Measurements from ENCODE around the gene ASB16. TPM values are rescaled to one million over a fixed set of nuclear protein-coding genes. Genes with fewer than 3 reads are reported as not detected.

Gene ASB16
- total and polyA plus RNA-seq, 9 of the 15 experiments (the other 6 are each of a cell fraction or from before 2014, with no cell fraction given): 0.03 to 0.07 TPM; not detected in 7

DNA sequence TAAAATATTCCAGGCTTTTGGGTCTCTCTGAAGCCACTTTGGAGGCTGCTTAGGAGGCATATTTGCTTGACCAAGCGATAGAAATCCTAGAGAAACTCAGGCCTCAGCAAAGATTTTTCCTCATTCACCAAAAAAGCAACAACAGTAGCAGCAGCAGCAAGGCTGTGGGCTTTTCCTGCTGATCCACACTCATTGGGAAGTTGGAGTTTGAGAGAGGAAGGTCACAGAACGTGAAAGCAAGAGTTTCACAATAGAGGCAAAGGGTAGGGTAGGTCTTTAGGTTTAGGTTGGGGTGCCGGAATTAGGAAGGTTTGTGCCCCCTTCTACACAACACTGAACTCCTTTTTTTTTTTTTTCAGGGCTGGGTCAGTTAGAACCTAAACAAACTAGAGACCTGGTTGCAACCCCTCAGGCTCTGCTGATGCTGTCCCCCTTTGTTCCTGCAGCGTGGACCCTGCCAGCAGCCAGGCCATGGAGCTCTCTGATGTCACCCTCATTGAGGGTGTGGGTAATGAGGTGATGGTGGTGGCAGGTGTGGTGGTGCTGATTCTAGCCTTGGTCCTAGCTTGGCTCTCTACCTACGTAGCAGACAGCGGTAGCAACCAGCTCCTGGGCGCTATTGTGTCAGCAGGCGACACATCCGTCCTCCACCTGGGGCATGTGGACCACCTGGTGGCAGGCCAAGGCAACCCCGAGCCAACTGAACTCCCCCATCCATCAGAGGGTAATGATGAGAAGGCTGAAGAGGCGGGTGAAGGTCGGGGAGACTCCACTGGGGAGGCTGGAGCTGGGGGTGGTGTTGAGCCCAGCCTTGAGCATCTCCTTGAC lies 18.3 kb downstream of the ASB16 start:
- POLR2A ChIA-PET: interaction anchor here (2.3 kb wide), 1 partner anchor 9 kb away, joined by 14 read pairs; no protein-coding TSS in a partner anchor
- BruUV-seq (replicated peaks): no TSS peak
- Histone ChIP-seq H3K9me1 (ENCODE audit: control insufficient read depth, insufficient read depth, low read length) (no peaks in the 10 kb centered on the region), H3K79me2 (ENCODE audit: control insufficient read depth, insufficient read depth, low read length) (peaks cover 38% of the 10 kb centered on the region), H2AFZ (ENCODE audit: low read depth, low read length) (no peak overlapping the region), H3K4me3 (no peak overlapping the region), H3K27ac (ENCODE audit: extremely low read depth, low read depth, low read length) (no peak overlapping the region), H4K20me1 (replicated peaks; ENCODE audit: control insufficient read depth, insufficient read depth, low read length) (0 out of 2 replicates have a peak, but pooled peaks cover 5% of the 10 kb centered on the region), H3K4me2 (ENCODE audit: insufficient read depth, low read length) (no peak overlapping the region), H3K4me1 (replicated peaks in 1 of 2; ENCODE audit: control insufficient read depth in 2 of 2, insufficient read depth in 2 of 2, low read length in 2 of 2) (peaks cover 20 to 22% of the 10 kb centered on the region in 2 experiments), H3K36me3 (ENCODE audit: control insufficient read depth, insufficient read depth, low read length) (peaks cover 51% of the 10 kb centered on the region), H3K27me3 (ENCODE audit: control insufficient read depth in 2 of 2, insufficient read depth in 2 of 2, low read length in 2 of 2) (no peaks in the 10 kb centered on the region), H3K9ac (ENCODE audit: insufficient read depth in 1 of 2, low read depth in 2 of 2, low read length in 2 of 2) (peak overlapping the region in 1 of 2 experiments; percentile 60; a peak in 2 of 4 replicates), H3K9me3 (replicated peaks; ENCODE audit: control insufficient read depth, insufficient read depth, low read depth, low read length) (no peaks in the 10 kb centered on the region)
- DNase-seq (ENCODE audit: extremely low read depth in 1 of 4, low spot score in 3 of 4): no peak
- in situ Hi-C loops (cut with MboI) (no loop called here), intact Hi-C loops (cut with micrococcal nuclease) (no loop called here)
- CTCF ChIA-PET (ENCODE audit: low intra/inter-chr PET ratio): no interaction called here
- no peak for FAIRE-seq
- TF ChIP-seq NR4A1 (CRISPR knock-in tag; IDR thresholded peaks at IDR 0.05) (no peak), NR4A1 (tag; IDR thresholded peaks at IDR 0.05) (no peak), RBFOX2 (IDR thresholded peaks at IDR 0.05; ENCODE audit: low read depth, low read length) (0 out of 2 replicates have a peak, but pooled peaks have one; percentile 47)
- TF ChIP-seq, protein P1, sequence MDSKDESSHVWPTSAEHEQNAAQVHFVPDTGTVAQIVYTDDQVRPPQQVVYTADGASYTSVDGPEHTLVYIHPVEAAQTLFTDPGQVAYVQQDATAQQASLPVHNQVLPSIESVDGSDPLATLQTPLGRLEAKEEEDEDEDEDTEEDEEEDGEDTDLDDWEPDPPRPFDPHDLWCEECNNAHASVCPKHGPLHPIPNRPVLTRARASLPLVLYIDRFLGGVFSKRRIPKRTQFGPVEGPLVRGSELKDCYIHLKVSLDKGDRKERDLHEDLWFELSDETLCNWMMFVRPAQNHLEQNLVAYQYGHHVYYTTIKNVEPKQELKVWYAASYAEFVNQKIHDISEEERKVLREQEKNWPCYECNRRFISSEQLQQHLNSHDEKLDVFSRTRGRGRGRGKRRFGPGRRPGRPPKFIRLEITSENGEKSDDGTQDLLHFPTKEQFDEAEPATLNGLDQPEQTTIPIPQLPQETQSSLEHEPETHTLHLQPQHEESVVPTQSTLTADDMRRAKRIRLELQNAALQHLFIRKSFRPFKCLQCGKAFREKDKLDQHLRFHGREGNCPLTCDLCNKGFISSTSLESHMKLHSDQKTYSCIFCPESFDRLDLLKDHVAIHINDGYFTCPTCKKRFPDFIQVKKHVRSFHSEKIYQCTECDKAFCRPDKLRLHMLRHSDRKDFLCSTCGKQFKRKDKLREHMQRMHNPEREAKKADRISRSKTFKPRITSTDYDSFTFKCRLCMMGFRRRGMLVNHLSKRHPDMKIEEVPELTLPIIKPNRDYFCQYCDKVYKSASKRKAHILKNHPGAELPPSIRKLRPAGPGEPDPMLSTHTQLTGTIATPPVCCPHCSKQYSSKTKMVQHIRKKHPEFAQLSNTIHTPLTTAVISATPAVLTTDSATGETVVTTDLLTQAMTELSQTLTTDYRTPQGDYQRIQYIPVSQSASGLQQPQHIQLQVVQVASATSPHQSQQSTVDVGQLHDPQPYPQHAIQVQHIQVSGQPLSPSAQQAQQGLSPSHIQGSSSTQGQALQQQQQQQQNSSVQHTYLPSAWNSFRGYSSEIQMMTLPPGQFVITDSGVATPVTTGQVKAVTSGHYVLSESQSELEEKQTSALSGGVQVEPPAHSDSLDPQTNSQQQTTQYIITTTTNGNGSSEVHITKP (IDR thresholded peaks at IDR 0.05; ENCODE audit: partially characterized antibody): peak; percentile 53
- no peak for ATAC-seq
- WGBS (ENCODE audit: insufficient coverage, low coverage, missing lambda C conversion rate): 87% methylated on average over 10 of the region's 12 CpGs
